Neural crest cell (in vitro differentiated cells): ENCODE data around the gene TEAD1. TPM values are rescaled to one million over a fixed set of nuclear protein-coding genes. Genes with fewer than 3 reads are reported as not detected.

Experiments
- DNase-seq: peaks from one replicate; pipeline ENCODE4 v3.0.0; 2021; ENCODE audit warnings: low read depth, mixed read lengths, low spot score
- H3K27ac Mint-ChIP-seq: one replicate; pipeline ENCODE4 v1.8.0; 2021; ENCODE audit warnings: mild to moderate bottlenecking, mixed read lengths; ENCODE audit not compliant: unreplicated experiment
- H3K27me3 Mint-ChIP-seq: 2 replicates; pipeline ENCODE4 v1.8.0; 2021; ENCODE audit warnings: low read depth, mild to moderate bottlenecking, mixed read lengths
- H3K36me3 Mint-ChIP-seq: 2 replicates; pipeline ENCODE4 v1.8.0; 2021; ENCODE audit warnings: low read depth, mild to moderate bottlenecking, mixed read lengths
- H3K4me1 Mint-ChIP-seq: 2 replicates; pipeline ENCODE4 v1.8.0; 2021; ENCODE audit warnings: mixed read lengths
- H3K4me3 Mint-ChIP-seq: one replicate; pipeline ENCODE4 v1.8.0; 2021; ENCODE audit warnings: mild to moderate bottlenecking, mixed read lengths
- H3K9me3 Mint-ChIP-seq: 2 replicates; pipeline ENCODE4 v1.8.0; 2021; ENCODE audit warnings: mixed read lengths
- CTCF ChIP-seq: fragments of 200-600 bp; sonication (generic); conservative IDR thresholded peaks from 2 replicates; pipeline ENCODE4 v1.5.0; 2021; ENCODE audit warnings: antibody characterized with exemption, mild to moderate bottlenecking
- total RNA-seq: library from RNA; stranded (reverse); gene quantifications from 2 replicates; pipeline ENCODE4 v1.2.1, GENCODE V29; 2021

The TEAD1 gene
- total RNA-seq, 1 donor from 2014 or later = 84.1 TPM

GRCh38 chr11:12809364-12809763 lies 135.1 kb downstream of the TEAD1 start:
- no peak overlapping the region for H3K27ac Mint-ChIP-seq
- H3K4me1 Mint-ChIP-seq = peaks cover 42% of the 10 kb centered on the region
- no peaks in the 10 kb centered on the region for H3K36me3 Mint-ChIP-seq
- TF ChIP-seq CTCF = no peak
- no peaks in the 10 kb centered on the region for H3K27me3 Mint-ChIP-seq
- H3K9me3 Mint-ChIP-seq = no peaks in the 10 kb centered on the region
- H3K4me3 Mint-ChIP-seq = no peak overlapping the region
- DNase-seq = no peak

GRCh38 chr11:12809864-12810567 lies 135.8 kb downstream of the TEAD1 start:
- no peaks in the 10 kb centered on the region for H3K9me3 Mint-ChIP-seq
- no peak for TF ChIP-seq CTCF
- H3K36me3 Mint-ChIP-seq = no peaks in the 10 kb centered on the region
- H3K4me3 Mint-ChIP-seq = no peak overlapping the region
- no peaks in the 10 kb centered on the region for H3K27me3 Mint-ChIP-seq
- H3K27ac Mint-ChIP-seq = no peak overlapping the region
- no peak for DNase-seq
- H3K4me1 Mint-ChIP-seq = peaks cover 49% of the 10 kb centered on the region

DNA sequence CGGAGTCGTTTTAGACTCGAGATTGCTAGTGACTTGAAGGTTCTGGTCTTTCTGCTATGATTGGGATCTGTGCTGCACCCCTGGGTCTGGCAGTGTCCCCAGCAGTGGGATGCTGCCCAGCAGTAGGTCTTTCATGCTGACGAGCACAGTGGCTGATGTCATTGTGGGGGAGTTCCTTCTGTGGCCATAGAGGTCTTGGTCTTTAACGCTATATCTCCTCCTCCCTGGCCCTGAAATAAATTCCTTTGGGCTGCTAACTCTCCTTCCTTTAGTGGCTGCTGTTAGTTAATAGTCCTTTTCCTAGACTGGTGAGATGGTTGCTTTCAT lies 136.3 kb downstream of the TEAD1 start:
- TF ChIP-seq CTCF = no peak
- H3K4me3 Mint-ChIP-seq = no peak overlapping the region
- H3K4me1 Mint-ChIP-seq = peaks cover 54% of the 10 kb centered on the region
- H3K36me3 Mint-ChIP-seq = no peaks in the 10 kb centered on the region
- no peaks in the 10 kb centered on the region for H3K27me3 Mint-ChIP-seq
- H3K9me3 Mint-ChIP-seq = no peaks in the 10 kb centered on the region
- H3K27ac Mint-ChIP-seq = no peak overlapping the region
- no peak for DNase-seq

DNA sequence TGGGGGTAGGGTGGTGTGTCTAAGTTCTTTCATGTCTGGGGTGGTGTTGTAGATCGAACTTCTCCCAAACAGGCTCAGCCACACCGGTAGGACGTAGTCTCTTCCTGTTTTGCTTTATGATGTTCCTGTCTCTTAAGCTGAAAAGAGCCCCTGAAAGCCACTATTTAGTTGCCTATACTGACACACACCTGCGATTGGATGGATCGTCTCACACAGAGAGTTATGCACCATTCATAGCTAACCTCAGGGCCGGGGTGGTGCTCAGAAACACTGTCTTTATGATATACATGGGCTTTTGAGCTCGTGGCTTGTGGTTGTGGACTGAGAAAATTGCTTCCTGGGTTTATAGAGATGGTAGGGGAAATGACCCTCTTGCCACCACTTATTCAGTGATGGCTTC lies 137.6 kb downstream of the TEAD1 start:
- Mint-ChIP-seq H3K36me3 (no peaks in the 10 kb centered on the region), H3K4me3 (no peak overlapping the region), H3K27ac (peak overlapping the region; percentile 13), H3K4me1 (peaks cover 61% of the 10 kb centered on the region), H3K27me3 (no peaks in the 10 kb centered on the region), H3K9me3 (no peaks in the 10 kb centered on the region)
- no peak for DNase-seq
- no peak for TF ChIP-seq CTCF

DNA sequence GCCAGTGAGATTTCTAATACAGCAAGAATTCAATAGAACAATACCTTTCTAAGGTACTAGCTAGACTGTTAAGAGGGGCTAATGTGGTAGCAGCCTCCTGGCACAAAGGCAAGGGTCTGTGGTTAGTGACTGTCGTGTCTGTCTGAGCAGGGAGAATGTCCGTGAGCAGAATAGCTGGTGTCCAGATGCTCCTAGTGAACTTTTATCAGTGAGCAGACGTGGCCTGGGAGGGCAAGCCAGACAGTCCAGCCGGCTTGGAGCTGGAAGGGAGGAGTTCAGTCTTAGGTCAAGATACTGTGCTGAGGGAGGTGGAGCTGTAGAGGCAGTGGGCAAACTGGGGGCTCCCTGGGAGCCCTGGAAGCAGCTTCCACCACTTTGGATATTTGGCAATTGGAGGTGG lies 138.6 kb downstream of the TEAD1 start:
- no peak overlapping the region for H3K4me3 Mint-ChIP-seq
- no peaks in the 10 kb centered on the region for H3K36me3 Mint-ChIP-seq
- H3K27ac Mint-ChIP-seq = peak overlapping the region; percentile 67
- no peaks in the 10 kb centered on the region for H3K27me3 Mint-ChIP-seq
- H3K9me3 Mint-ChIP-seq = no peaks in the 10 kb centered on the region
- TF ChIP-seq CTCF = no peak
- H3K4me1 Mint-ChIP-seq = peaks cover 59% of the 10 kb centered on the region
- no peak for DNase-seq
